Measurements from ENCODE around the gene UBR2.

GRCh38 chr6:42565823-42566613 is 2.2 kb downstream of the UBR2 start:
- TF ChIP-seq CTCF (conservative IDR thresholded peaks at IDR 0.05; ENCODE audit: low read depth, low read length) (no peak), EZH2 (IDR thresholded peaks at IDR 0.05; ENCODE audit: borderline replicate concordance, low read depth, low read length, poor library complexity, severe bottlenecking) (no peak)

Measured in A673 (cell line).